IMR-90 (cell line): Measurements from ENCODE around the gene PPP1R9A. TPM values are rescaled to one million over a fixed set of nuclear protein-coding genes. Genes with fewer than 3 reads are reported as not detected.

Source experiments
- ATAC-seq: fragments of 200-7000 bp; cut with Tn5 transposase; 2 replicates; pipeline ENCODE4 v1.9.1; 2020; ENCODE audit warnings: low read depth, mild to moderate bottlenecking, moderate library complexity
- BruUV-seq: library from RNA; stranded (reverse); fragments of 400-500 nt; replicated peaks from 2 replicates; lab custom pipeline; 2021; lab: Mats Ljungman, UMichigan
- CTCF ChIA-PET: fragments of 300-600 bp; formaldehyde crosslinking; extraction: SDS; loops from one replicate; lab custom pipeline; 2021; ENCODE audit warnings: antibody characterized with exemption; lab: Yijun Ruan, JAX
- POLR2A ChIA-PET: fragments of 300-600 bp; sonication (Branson Sonifier 250); formaldehyde crosslinking; loops from one replicate; lab custom pipeline; 2022; ENCODE audit warnings: antibody characterized with exemption; ENCODE audit not compliant: unreplicated experiment; lab: Charles Lee
- DNase-seq: peaks from one replicate; pipeline ENCODE4 v3.0.0; 2013
- H2AFZ ChIP-seq: replicated peaks from 2 replicates; pipeline ENCODE3; 2013; ENCODE audit warnings: low read length, mild to moderate bottlenecking; ENCODE audit not compliant: poor library complexity
- H2AK5ac ChIP-seq: 2 replicates; pipeline ENCODE4 v1.6.1; 2013; ENCODE audit warnings: low read depth, low read length, inconsistent platforms
- H2AK9ac ChIP-seq: replicated peaks from 2 replicates; pipeline ENCODE3; 2013; ENCODE audit warnings: mild to moderate bottlenecking, low read depth, low read length, moderate library complexity; ENCODE audit not compliant: poor library complexity
- H2BK120ac ChIP-seq: 2 replicates; pipeline ENCODE4 v1.6.1; 2013; ENCODE audit warnings: low read depth, low read length, inconsistent platforms
- H2BK15ac ChIP-seq: 3 replicates; pipeline ENCODE4 v1.6.1; 2013; ENCODE audit warnings: low read depth, low read length, inconsistent platforms
- H2BK20ac ChIP-seq: 2 replicates; pipeline ENCODE4 v1.6.1; 2013; ENCODE audit warnings: low read depth, mild to moderate bottlenecking, inconsistent platforms, low read length, moderate library complexity
- H2BK5ac ChIP-seq: 2 replicates; pipeline ENCODE4 v1.6.1; 2013; ENCODE audit warnings: mild to moderate bottlenecking, low read depth, low read length, inconsistent platforms; ENCODE audit not compliant: poor library complexity, severe bottlenecking
- H3K14ac ChIP-seq: replicated peaks from 2 replicates; pipeline ENCODE4 v1.6.1; 2013; ENCODE audit warnings: low read depth, low read length, inconsistent platforms
- H3K18ac ChIP-seq: 2 replicates; pipeline ENCODE4 v1.6.1; 2013; ENCODE audit warnings: low read depth, low read length, control low read depth
- H3K23ac ChIP-seq: 2 replicates; pipeline ENCODE4 v1.6.1; 2013; ENCODE audit warnings: low read depth, low read length, inconsistent platforms
- H3K27ac ChIP-seq: 2 replicates; pipeline ENCODE4 v1.5.1; 2013; ENCODE audit warnings: mild to moderate bottlenecking, control low read depth, low read length; ENCODE audit not compliant: insufficient read depth
- H3K27me3 ChIP-seq: 2 replicates; pipeline ENCODE4 v1.6.1; 2013; ENCODE audit warnings: low read length; ENCODE audit not compliant: control insufficient read depth, insufficient read depth
- H3K36me3 ChIP-seq: 2 replicates; pipeline ENCODE4 v1.6.1; 2013; ENCODE audit warnings: low read length, mixed read lengths; ENCODE audit not compliant: control insufficient read depth, insufficient read depth
- H3K4ac ChIP-seq: 2 replicates; pipeline ENCODE4 v1.6.1; 2013; ENCODE audit warnings: low read depth, low read length, inconsistent platforms
- H3K4me1 ChIP-seq: 2 replicates; pipeline ENCODE4 v1.6.1; 2013; ENCODE audit warnings: low read length, mixed read lengths; ENCODE audit not compliant: control insufficient read depth, insufficient read depth
- H3K4me2 ChIP-seq: 2 replicates; pipeline ENCODE4 v1.6.1; 2013; ENCODE audit warnings: low read depth, mild to moderate bottlenecking, control low read depth, low read length, moderate library complexity
- H3K4me3 ChIP-seq: 2 replicates; pipeline ENCODE4 v1.5.1; 2013; ENCODE audit warnings: low read depth, mild to moderate bottlenecking, control low read depth, low read length, moderate library complexity; ENCODE audit not compliant: insufficient read depth
- H3K56ac ChIP-seq: 2 replicates; pipeline ENCODE4 v1.6.1; 2013; ENCODE audit warnings: low read length, inconsistent platforms; ENCODE audit not compliant: insufficient read depth; ENCODE audit errors: extremely low read depth
- H3K79me1 ChIP-seq, 2 experiments: 2 replicates each; pipeline ENCODE4 v1.6.1; 2013; ENCODE audit warnings: low read length in 2 of 2, inconsistent platforms in 1 of 2, low read depth in 1 of 2
- H3K9ac ChIP-seq: 2 replicates; pipeline ENCODE4 v1.6.1; 2013; ENCODE audit warnings: low read depth, low read length, control low read depth
- H3K9me1 ChIP-seq: 2 replicates; pipeline ENCODE4 v1.6.1; 2013; ENCODE audit warnings: low read length, inconsistent platforms; ENCODE audit not compliant: insufficient read depth
- H3K9me3 ChIP-seq: 2 replicates; pipeline ENCODE4 v1.6.1; 2013; ENCODE audit warnings: low read length; ENCODE audit not compliant: control insufficient read depth, insufficient read depth
- H4K20me1 ChIP-seq: 2 replicates; pipeline ENCODE4 v1.6.1; 2013; ENCODE audit warnings: low read length, inconsistent platforms; ENCODE audit not compliant: insufficient read depth
- H4K5ac ChIP-seq: 2 replicates; pipeline ENCODE4 v1.6.1; 2013; ENCODE audit warnings: mild to moderate bottlenecking, low read depth, low read length, control low read depth
- H4K8ac ChIP-seq, 2 experiments: 2 replicates each; pipeline ENCODE4 v1.6.1; 2013; ENCODE audit warnings: low read depth in 2 of 2, low read length in 2 of 2, control low read depth in 1 of 2, inconsistent platforms in 1 of 2
- H4K91ac ChIP-seq: 2 replicates; pipeline ENCODE4 v1.6.1; 2013; ENCODE audit warnings: low read depth, low read length, inconsistent platforms; ENCODE audit not compliant: insufficient read depth
- BHLHE40 ChIP-seq: fragments of 150-350 bp; IDR thresholded peaks from 2 replicates; pipeline ENCODE4 v1.6.1; 2016; ENCODE audit warnings: mild to moderate bottlenecking, low read depth, low read length
- CEBPB ChIP-seq: IDR thresholded peaks from 2 replicates; pipeline ENCODE4 v1.6.1; 2012; ENCODE audit warnings: low read depth, low read length, improper control_type of control experiment
- CHD1 ChIP-seq: IDR thresholded peaks from 2 replicates; pipeline ENCODE4 v1.6.1; 2012; ENCODE audit warnings: low read depth, low read length, improper control_type of control experiment
- FOS ChIP-seq: fragments of 150-350 bp; IDR thresholded peaks from 2 replicates; pipeline ENCODE4 v1.6.1; 2016; ENCODE audit warnings: low read depth, low read length
- MAFK ChIP-seq: IDR thresholded peaks from 2 replicates; pipeline ENCODE4 v1.6.1; 2012; ENCODE audit warnings: low read depth, low read length, improper control_type of control experiment
- MAZ ChIP-seq: IDR thresholded peaks from 2 replicates; pipeline ENCODE4 v1.6.1; 2012; ENCODE audit warnings: low read depth, mild to moderate bottlenecking, low read length, improper control_type of control experiment, moderate library complexity, borderline replicate concordance
- MXI1 ChIP-seq: IDR thresholded peaks from 2 replicates; pipeline ENCODE4 v1.6.1; 2012; ENCODE audit warnings: low read depth, mild to moderate bottlenecking, low read length, moderate library complexity, borderline replicate concordance
- NFE2L2 ChIP-seq: fragments of 150-350 bp; IDR thresholded peaks from 2 replicates; pipeline ENCODE4 v1.6.1; 2016; ENCODE audit warnings: low read depth, mild to moderate bottlenecking, low read length
- POLR2A ChIP-seq: IDR thresholded peaks from 2 replicates; pipeline ENCODE4 v1.6.1; 2012; ENCODE audit warnings: mild to moderate bottlenecking, low read depth, low read length
- RAD21 ChIP-seq: IDR thresholded peaks from 2 replicates; pipeline ENCODE4 v1.6.1; 2012; ENCODE audit warnings: low read length, improper control_type of control experiment
- RFX5 ChIP-seq: IDR thresholded peaks from 2 replicates; pipeline ENCODE4 v1.8.0; 2012; ENCODE audit warnings: low read depth, mild to moderate bottlenecking, low read length, moderate library complexity
- SMC3 ChIP-seq: fragments of 150-350 bp; IDR thresholded peaks from 2 replicates; pipeline ENCODE4 v1.6.1; 2016; ENCODE audit warnings: low read depth, mild to moderate bottlenecking, antibody characterized with exemption, low read length, moderate library complexity
- WGBS, 2 experiments: methylation state at CpG; one replicate each; pipeline versions ENCODE4 v1.1.5 to v1.1.7; 2013; ENCODE audit warnings: missing lambda C conversion rate in 2 of 2; ENCODE audit not compliant: insufficient read length in 1 of 2; ENCODE audit errors: extremely low coverage in 2 of 2; 5-methylcytosine and 5-hydroxymethylcytosine counted together
- dilution Hi-C: fragments of 300-500 bp; cut with HindIII; formaldehyde crosslinking; loops from one replicate; pipeline ENCODE4 v1.14.3; 2018; ENCODE audit warnings: low sequenced_read_pairs; ENCODE audit not compliant: unreplicated experiment
- in situ Hi-C: fragments of 300-500 bp; cut with MboI; formaldehyde crosslinking; loops from 3 replicates; pipeline ENCODE4 v1.14.3; 2019; ENCODE audit warnings: low sequenced_read_pairs, inconsistent platforms, mixed read lengths
- intact Hi-C: fragments of 100-400 bp; cut with micrococcal nuclease; formaldehyde crosslinking; loops from 2 replicates; pipeline ENCODE4 v1.10.0; 2022
- polyA plus RNA-seq, 3 experiments: library from polyadenylated mRNA; depleted of rRNA; stranded (reverse); fragments of >200 nt; gene quantifications; 2 replicates each; pipeline ENCODE4 v1.2.3, GENCODE V29; 2012; ENCODE audit warnings: low replicate concordance in 1 of 3
- total RNA-seq: library from RNA; depleted of rRNA; stranded (reverse); fragments of >200 nt; gene quantifications from 2 replicates; pipeline ENCODE4 v1.2.3, GENCODE V29; 2012
- TF ChIP-seq, protein P1 (sequence below): conservative IDR thresholded peaks from 2 replicates; pipeline ENCODE4 v1.5.1; 2012; ENCODE audit warnings: mild to moderate bottlenecking, low read depth, low read length, improper control_type of control experiment
- TF ChIP-seq, protein P2 (sequence below): fragments of 150-350 bp; IDR thresholded peaks from 2 replicates; pipeline ENCODE4 v1.6.1; 2016; ENCODE audit warnings: low read depth, mild to moderate bottlenecking, low read length, moderate library complexity, borderline replicate concordance
- TF ChIP-seq, protein P3 (sequence below): fragments of 150-350 bp; IDR thresholded peaks from 2 replicates; pipeline ENCODE4 v1.6.1; 2017; ENCODE audit warnings: mild to moderate bottlenecking, antibody characterized with exemption, low read length, low read depth

Gene PPP1R9A
- total and polyA plus RNA-seq, 2 of the 4 experiments (the other 2 are of a cell fraction) = not detected

DNA sequence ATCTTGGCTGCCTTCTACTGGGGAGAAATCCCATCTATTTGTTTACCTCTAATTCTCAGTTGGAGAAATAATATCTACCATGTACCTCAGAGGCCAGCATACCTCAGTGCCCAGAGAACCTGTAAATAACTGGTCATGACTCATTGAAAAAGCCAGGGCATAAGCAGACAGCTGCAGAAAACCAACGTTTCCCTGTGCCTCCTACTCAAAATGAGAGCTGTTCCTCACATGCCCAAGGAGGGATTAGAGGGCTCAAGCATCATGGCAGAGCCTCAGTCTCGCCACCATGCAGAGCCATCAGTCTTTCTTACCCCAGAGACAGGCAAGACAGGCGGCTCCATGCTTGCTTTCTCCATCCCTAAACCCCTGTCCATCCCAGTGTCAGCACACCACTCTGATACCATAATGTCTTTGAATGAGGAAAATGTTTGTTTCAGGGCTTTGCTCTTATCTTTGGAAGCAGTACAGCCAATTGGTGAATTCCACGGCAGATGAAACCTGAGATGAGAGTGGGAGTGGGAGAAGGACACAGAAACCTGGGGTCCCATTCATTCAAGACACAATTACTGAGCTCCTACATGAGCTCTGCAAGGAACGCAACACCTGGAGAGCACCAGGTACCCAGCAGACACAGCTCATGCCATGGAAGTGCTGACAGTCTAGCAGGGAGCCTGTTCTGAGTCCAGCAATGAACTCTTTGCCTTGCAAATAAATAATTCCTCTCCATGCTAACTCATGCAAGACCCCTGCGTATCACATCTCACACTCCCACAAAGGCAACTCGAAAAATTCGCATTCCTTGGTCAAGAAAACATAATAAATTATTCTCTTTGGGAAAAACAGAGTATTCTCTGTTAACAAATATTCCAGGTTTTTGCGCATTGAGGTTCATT is 395.9 kb downstream of the PPP1R9A start:
- no TSS peak for BruUV-seq
- Histone ChIP-seq H3K79me1 (no peaks in the 10 kb centered on the region), H2BK5ac (no peak overlapping the region), H3K27me3 (no peaks in the 10 kb centered on the region), H2BK120ac (no peak overlapping the region), H3K4ac (no peak overlapping the region), H4K20me1 (no peaks in the 10 kb centered on the region), H3K56ac (no peak overlapping the region), H4K91ac (no peak overlapping the region), H3K9ac (no peak overlapping the region), H3K27ac (no peak overlapping the region), H3K14ac (no peak overlapping the region), H4K5ac (no peak overlapping the region), H3K23ac (no peak overlapping the region), H3K18ac (no peak overlapping the region), H4K8ac (no peak overlapping the region), H3K36me3 (no peaks in the 10 kb centered on the region), H3K9me1 (no peaks in the 10 kb centered on the region), H3K4me2 (no peak overlapping the region), H2BK15ac (no peak overlapping the region), H3K9me3 (no peaks in the 10 kb centered on the region), H2BK20ac (no peak overlapping the region), H2AK9ac (no peak overlapping the region), H2AFZ (no peak overlapping the region), H3K4me1 (no peaks in the 10 kb centered on the region), H2AK5ac (no peak overlapping the region), H3K4me3 (no peak overlapping the region)
- DNase-seq (no peak), ATAC-seq (no peak)
- dilution Hi-C loops (no loop called here), intact Hi-C loops (no loop called here), in situ Hi-C loops (no loop called here)
- ChIA-PET CTCF (no interaction called here), POLR2A (no interaction called here)
- WGBS, 2 experiments = 20% methylated on average over 1 of the region's 9 CpGs; no CpG with 5 or more reads in 1 of the 2 experiments
- TF ChIP-seq POLR2A (no peak), MAZ (no peak), MAFK (no peak), NFE2L2 (no peak), BHLHE40 (no peak), RFX5 (no peak), CEBPB (no peak), MXI1 (no peak), FOS (no peak), RAD21 (no peak), SMC3 (no peak), CHD1 (no peak)
- TF ChIP-seq, protein P1, sequence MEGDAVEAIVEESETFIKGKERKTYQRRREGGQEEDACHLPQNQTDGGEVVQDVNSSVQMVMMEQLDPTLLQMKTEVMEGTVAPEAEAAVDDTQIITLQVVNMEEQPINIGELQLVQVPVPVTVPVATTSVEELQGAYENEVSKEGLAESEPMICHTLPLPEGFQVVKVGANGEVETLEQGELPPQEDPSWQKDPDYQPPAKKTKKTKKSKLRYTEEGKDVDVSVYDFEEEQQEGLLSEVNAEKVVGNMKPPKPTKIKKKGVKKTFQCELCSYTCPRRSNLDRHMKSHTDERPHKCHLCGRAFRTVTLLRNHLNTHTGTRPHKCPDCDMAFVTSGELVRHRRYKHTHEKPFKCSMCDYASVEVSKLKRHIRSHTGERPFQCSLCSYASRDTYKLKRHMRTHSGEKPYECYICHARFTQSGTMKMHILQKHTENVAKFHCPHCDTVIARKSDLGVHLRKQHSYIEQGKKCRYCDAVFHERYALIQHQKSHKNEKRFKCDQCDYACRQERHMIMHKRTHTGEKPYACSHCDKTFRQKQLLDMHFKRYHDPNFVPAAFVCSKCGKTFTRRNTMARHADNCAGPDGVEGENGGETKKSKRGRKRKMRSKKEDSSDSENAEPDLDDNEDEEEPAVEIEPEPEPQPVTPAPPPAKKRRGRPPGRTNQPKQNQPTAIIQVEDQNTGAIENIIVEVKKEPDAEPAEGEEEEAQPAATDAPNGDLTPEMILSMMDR = no peak
- TF ChIP-seq, protein P2, sequence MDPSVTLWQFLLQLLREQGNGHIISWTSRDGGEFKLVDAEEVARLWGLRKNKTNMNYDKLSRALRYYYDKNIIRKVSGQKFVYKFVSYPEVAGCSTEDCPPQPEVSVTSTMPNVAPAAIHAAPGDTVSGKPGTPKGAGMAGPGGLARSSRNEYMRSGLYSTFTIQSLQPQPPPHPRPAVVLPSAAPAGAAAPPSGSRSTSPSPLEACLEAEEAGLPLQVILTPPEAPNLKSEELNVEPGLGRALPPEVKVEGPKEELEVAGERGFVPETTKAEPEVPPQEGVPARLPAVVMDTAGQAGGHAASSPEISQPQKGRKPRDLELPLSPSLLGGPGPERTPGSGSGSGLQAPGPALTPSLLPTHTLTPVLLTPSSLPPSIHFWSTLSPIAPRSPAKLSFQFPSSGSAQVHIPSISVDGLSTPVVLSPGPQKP = no peak
- TF ChIP-seq, protein P3, sequence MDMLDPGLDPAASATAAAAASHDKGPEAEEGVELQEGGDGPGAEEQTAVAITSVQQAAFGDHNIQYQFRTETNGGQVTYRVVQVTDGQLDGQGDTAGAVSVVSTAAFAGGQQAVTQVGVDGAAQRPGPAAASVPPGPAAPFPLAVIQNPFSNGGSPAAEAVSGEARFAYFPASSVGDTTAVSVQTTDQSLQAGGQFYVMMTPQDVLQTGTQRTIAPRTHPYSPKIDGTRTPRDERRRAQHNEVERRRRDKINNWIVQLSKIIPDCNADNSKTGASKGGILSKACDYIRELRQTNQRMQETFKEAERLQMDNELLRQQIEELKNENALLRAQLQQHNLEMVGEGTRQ = no peak
